HEK293T (cell line): ENCODE results near the gene SLC51A.

ENCODE experiments used
- ARNT ChIP-seq: fragments of 450-650 bp; IDR thresholded peaks from 2 replicates; pipeline ENCODE4 v1.6.1; 2017; ENCODE audit warnings: mild to moderate bottlenecking
- BHLHE40 ChIP-seq: fragments of 450-650 bp; IDR thresholded peaks from 2 replicates; pipeline ENCODE4 v1.6.1; 2016; ENCODE audit warnings: mild to moderate bottlenecking, moderate library complexity, borderline replicate concordance
- CTBP1 ChIP-seq: fragments of 450-650 bp; IDR thresholded peaks from 2 replicates; pipeline ENCODE4 v1.6.1; 2016; ENCODE audit warnings: borderline replicate concordance
- ELF4 ChIP-seq: fragments of 450-650 bp; IDR thresholded peaks from 2 replicates; pipeline ENCODE4 v1.6.1; 2017; ENCODE audit warnings: antibody characterized with exemption
- FOXA1 ChIP-seq: fragments of 450-650 bp; IDR thresholded peaks from 2 replicates; pipeline ENCODE4 v1.6.1; 2016; ENCODE audit warnings: mild to moderate bottlenecking
- FOXK2 ChIP-seq: fragments of 450-650 bp; IDR thresholded peaks from 2 replicates; pipeline ENCODE4 v1.6.1; 2016; ENCODE audit warnings: mild to moderate bottlenecking
- FOXM1 ChIP-seq: fragments of 450-650 bp; IDR thresholded peaks from 2 replicates; pipeline ENCODE4 v1.6.1; 2017; ENCODE audit warnings: mild to moderate bottlenecking, borderline replicate concordance
- LEF1 ChIP-seq: fragments of 450-650 bp; IDR thresholded peaks from 2 replicates; pipeline ENCODE4 v1.6.1; 2017; ENCODE audit warnings: mild to moderate bottlenecking, borderline replicate concordance
- NFRKB ChIP-seq: fragments of 450-650 bp; IDR thresholded peaks from 2 replicates; pipeline ENCODE4 v1.6.1; 2016; ENCODE audit warnings: mild to moderate bottlenecking, moderate library complexity
- SP1 ChIP-seq: fragments of 450-650 bp; IDR thresholded peaks from 2 replicates; pipeline ENCODE4 v1.6.1; 2017
- SUZ12 ChIP-seq: fragments of 450-650 bp; IDR thresholded peaks from 2 replicates; pipeline ENCODE4 v1.6.1; 2016; ENCODE audit warnings: mild to moderate bottlenecking
- TARDBP ChIP-seq: fragments of 450-650 bp; IDR thresholded peaks from 2 replicates; pipeline ENCODE4 v1.6.1; 2016
- ZNF384 ChIP-seq: fragments of 450-650 bp; IDR thresholded peaks from 2 replicates; pipeline ENCODE4 v1.6.1; 2016
- TF ChIP-seq, protein P1 (sequence below): fragments of 450-650 bp; IDR thresholded peaks from 2 replicates; pipeline ENCODE4 v1.6.1; 2016

DNA sequence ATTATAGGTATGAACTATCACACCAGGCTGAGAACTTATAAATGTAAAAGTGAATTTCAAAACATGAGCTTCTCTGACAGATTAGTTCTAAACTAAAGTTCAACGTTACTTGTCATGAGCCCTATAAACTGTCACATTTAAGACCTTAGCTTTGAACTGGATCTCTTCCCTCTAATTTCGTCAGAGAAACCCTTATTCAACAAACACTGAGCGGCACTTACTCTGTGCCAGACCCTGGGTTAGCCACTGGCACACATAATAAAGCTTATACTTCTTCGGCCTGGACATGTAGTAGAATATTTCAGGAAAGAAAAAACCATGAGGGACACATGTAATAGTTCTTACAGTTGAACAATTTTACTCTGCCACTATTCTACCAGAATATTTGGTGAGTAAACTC, 65.6 kb downstream of the SLC51A start:
- TF ChIP-seq NFRKB: no peak
- TF ChIP-seq SUZ12: no peak
- no peak for TF ChIP-seq CTBP1
- no peak for TF ChIP-seq SP1
- no peak for TF ChIP-seq LEF1
- TF ChIP-seq FOXK2: no peak
- no peak for TF ChIP-seq ARNT
- TF ChIP-seq TARDBP: no peak
- no peak for TF ChIP-seq FOXM1
- no peak for TF ChIP-seq ZNF384
- TF ChIP-seq BHLHE40: no peak
- no peak for TF ChIP-seq ELF4
- no peak for TF ChIP-seq FOXA1
- TF ChIP-seq, protein P1, sequence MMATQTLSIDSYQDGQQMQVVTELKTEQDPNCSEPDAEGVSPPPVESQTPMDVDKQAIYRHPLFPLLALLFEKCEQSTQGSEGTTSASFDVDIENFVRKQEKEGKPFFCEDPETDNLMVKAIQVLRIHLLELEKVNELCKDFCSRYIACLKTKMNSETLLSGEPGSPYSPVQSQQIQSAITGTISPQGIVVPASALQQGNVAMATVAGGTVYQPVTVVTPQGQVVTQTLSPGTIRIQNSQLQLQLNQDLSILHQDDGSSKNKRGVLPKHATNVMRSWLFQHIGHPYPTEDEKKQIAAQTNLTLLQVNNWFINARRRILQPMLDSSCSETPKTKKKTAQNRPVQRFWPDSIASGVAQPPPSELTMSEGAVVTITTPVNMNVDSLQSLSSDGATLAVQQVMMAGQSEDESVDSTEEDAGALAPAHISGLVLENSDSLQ: no peak
